ENCODE results near the gene KIAA1614.

The KIAA1614 gene

DNA sequence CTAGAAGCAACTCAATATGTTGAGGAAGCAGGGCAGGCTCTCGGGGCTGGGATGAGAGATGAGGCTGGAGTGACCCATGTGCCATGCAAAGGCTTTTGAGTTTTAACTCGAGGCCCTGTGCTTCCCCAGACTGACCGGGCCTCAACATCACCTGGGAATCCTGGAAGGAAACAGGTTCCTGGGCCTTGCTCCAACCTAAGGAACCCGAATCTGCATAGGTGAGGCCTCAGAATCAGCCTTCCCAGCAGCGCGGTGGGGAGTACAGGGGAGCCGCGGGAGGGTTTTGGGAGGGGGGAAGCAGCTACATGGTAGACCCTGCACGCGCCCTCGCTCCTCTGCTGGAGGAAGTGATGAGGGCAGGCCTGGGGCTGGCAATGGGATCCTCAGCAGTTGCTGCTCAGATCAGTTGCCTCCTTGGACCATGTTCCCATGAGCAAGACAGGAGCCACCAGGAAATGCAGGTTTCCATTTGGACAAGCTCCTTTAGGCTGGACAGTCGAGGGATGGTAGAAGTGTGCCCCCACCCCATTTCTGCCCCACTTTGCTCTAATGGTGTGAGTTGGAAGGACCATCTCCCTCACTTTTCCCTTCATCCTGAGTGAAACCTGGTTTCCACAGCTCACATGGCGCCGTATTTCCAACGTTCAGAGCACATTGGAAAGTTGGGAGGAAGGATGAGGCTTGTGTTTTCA is 4.5 kb upstream of the KIAA1614 start:
- DNase-seq: no peak

DNA sequence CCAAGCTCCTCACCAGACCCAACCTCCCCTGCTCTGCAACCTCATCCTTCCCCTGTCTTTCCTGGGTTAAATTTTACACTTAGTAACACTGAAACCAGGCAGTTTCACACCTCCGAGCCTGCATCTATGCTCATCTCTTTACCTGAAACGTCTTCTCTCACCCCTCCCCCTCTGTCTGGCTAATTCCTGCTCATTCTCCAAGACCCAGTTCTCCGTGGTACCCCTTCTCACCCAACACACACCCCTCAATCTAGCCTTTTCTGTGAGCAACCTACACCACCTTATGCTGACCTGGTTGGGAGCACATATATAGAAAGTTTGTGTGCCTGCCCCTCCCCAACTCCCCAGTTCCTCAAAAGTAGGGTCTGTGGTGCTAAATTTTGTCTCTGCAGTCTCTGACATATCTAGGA is 3.7 kb upstream of the KIAA1614 start:
- DNase-seq: no peak

DNA sequence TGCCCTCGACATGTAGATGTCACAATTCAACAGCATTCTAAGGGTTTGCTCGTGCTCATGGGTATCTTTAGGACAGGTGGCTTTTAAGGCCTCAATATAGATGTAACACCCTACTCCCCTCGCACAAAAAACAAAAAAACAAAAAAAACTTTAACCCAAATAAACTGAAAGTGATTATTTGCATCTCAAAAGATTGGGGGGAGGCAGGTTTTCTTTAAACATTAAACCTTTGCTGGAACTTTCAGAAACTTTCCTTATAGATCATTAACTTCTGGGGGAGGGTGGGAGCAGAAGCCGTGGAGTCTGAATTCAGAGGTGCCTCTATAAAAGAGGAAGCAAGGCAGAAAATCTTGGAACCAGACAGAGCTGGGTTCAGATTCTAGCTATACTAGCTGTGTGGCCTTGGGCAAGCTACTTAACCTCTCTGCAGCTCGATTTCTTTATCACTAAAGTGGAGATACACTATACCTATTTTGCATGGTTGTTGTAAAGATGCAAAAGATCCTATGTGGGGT is 3.2 kb upstream of the KIAA1614 start:
- DNase-seq: no peak

DNA sequence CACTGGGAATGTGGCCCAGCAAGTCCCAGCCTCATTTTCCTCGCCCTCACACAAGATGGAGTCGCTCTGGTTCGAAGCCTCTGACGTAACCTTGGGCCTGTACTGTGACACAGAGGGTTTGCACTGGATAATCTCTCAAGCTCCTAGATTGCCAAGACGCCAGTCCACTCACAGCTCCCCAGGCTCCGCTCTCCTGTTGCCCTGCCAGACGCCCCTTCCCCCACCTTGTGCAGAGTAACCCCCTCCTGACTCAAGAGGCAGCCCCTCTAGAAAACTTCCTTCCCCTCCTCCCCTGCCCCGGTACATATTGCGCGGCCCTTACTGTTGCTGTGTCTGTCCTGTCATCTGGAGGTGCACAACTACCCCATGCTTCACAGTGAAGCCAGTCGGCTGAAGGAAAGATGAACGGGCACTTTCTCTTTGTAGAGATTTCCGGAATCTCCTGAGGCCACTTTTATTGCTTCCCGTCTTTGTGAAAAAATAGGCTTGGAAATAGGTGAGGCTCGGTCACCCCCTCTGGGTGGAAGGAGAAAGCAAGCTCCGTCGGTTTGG is 981 bp upstream of the KIAA1614 start:
- DNase-seq: peak; percentile 35

DNA sequence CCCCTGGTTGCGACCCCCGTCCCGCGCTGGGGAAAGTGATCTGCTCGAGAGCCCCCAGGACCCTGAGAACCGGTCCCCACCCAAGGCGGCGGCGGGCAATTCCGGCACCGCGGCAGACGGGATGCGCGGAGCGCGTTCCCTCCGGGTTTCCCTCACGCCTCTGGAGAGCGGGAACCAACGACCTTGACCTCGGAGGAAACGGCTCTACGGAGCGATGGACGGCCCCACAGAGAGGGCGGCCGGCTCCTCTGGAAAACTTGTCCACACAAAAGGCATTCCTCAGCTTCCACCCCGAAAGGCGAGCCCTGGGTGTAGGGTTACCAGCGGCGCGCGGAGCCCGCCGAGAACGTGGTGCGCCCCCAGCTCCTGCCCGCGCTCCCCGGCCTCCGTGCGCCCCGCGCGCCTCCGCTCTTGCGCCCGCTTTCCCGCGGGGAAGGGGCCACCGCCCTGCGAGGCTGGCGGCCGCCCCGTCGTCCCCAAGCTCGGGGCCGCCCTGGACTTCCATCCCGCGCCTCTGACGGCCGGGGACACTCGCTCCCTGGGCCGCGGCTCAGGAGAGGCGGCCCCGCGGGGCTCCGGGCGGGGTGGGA is 391 bp upstream of the KIAA1614 start:
- DNase-seq: peak; percentile 56

DNA sequence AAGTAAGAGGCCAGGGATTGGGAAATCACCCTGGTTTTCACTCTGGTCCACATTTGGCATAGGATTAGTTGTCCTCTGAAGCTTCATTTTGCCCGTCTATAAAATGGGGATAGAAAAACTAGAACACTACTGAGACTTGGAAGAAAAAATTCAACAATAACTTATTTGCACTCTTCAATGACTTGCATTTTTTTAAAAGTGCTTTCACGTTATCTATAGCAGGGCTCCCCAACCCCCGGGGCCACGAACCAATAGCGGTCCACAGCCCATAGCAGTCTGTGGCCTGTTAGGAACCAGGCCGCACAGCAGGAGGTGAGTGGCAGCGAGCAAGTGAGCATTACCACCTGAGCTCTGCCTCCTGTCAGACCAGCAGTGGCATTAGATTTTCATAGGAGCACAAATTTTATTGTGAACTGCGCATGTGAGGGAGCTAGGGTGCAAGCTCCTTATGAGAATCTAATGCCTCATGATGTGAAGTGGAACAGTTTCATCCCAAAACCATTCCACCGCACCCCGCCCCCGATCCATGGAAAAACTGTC is 2.8 kb downstream of the KIAA1614 start:
- DNase-seq: no peak

DNA sequence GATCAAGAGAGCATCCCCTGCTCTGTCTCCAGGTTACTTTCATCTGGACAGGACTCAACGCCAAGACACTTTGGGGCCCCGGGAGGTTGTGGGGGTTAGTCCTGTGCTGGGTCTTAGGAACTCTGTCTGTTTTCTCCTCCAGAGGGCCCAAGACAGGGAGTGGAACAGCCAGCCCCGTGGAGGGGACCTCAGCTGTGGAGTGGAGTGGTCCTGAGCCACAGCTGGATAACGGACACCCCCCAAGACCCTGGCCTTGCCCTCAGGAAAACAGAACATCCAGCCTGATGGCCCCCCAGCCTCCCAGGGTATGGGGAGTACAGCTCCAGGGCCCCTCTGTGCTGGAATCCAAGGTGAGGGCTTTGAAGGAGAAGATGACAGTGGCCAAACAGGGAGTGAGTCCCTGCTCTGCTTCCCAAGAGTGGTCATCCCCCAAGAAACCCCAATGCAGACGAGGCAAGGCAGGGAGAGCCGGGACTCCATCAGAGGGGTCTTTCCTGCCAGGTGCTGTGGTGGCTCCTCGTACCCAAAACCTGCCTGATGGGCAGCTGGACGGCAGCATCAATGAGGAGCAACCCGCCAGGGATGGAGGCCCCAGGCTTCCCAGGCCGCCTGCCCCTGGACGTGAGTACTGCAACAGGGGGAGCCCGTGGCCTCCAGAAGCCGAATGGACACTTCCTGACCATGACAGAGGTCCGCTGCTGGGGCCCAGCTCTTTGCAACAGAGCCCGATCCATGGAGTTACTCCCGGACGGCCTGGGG is 3.5 kb downstream of the KIAA1614 start:
- no peak for DNase-seq

DNA sequence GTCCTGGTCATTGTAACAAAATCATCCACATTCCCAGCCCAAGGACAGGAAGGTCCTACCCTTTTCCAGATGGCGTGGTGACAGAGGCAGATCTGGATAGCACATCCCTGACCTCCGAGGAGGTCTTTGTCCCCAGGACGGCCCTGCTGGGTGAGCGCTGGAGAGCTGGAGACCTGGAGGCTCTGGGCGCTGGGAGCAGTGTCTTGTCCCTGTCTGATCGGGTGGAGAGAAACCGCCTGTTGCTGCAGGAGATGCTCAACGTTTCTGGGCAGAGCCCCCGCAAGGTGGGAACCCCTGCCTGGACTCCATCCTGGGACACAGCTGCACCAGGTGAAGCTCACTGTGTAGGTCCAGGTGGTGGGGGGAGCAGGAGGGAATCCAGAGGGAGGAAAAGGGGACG is 4.1 kb downstream of the KIAA1614 start:
- no peak for DNase-seq

DNA sequence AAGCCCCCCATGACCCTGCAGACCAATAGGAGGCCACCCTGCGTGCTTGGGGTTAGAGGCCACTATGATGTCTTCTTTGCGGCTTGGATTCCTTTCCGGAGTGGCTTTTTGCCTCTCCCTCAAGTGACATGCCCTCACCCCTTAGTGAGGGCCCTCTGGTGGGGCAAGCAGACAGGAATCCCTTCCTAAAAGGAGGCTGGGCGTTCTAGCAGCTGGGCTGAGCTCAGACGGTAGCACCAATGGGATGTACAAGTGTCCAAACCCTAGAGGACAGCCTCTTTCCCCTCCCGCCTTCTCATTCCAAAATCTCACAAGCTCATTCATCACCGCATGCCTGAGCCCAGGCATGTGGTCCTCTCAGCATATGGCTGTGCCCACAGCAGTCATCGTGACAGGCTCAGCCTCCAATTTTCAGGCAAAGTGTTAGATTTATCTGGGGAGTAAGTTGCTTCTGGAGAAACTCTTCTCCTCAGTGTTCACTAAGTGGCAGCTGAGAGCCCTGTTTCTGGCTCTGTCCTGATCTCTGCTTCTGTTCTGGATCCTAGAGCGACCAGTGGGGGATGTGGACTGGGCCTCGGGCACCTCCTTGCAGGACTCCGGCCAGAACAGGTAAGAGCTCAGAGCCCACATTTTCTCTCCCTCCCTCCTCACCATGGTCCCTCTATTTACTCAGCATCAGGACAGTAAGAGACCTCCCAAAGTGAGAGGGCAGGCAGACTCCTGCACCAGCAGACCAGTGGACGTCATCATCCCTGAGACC is 4.8 kb downstream of the KIAA1614 start:
- peak; percentile 28 for DNase-seq

DNA sequence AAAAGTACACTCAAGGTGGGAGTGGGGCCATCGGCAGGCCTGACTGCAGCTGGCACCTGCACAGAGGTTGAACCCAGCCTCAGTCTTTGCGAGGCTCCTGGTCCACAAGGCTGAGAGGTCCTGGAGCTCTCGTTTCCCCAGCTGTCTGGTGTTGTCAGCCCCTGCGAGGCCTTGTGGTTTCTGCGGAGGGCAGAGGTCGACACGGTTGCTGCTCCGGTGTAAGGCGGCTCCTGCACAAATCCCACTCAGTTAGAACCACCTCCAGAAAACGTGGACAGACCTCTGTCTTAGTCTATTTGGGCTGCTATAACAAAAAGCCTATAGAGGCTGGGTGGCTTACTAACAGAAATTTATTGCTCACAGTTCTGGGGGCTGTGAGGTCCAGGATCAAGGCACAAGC is 5.8 kb downstream of the KIAA1614 start:
- no peak for DNase-seq

DNA sequence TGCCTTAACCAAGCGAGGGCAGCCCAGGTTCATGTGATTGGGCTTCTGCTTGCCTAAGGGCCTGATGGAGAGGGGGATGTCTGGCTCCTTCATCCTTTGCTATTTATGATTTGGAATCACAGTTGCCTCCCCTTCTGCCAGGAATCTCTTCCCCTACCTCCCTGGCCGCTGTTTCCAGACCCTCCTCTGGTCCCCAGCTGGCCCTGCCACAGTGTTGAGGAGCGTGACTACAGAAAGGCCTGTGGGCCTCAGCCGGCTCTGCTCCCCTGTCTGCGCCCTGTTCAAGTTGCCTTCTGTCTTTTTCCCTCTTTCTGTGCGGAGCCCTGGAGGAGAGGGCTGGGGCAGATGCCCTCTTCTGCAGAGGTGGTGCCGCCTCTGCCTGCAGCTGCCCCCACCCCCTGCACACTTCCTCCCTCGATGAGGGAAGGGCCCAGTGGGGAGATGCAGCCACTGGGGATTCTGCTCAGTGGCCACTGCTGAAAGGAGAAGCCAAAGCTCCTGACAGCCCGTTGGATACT is 6.5 kb downstream of the KIAA1614 start:
- no peak for DNase-seq

DNA sequence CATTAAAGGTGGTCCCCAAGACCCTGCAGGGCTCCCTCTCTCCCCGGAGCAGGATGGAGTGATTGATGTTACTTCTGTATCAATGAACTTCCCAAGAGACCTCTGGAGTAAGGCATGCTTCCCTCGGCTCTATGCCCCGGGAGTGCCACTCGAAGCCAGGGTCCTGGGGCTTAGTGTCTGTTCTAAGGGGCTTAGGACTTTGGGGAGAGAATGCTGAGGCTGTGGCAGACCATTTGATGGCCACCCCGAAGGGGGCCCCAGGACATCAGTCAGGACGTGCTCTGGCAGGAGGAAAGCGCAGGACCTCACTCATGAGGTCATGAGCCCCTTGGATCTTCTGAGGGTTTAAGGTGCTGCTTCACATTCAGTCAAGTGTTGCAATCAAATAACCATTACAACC is 7.5 kb downstream of the KIAA1614 start:
- DNase-seq: no peak

DNA sequence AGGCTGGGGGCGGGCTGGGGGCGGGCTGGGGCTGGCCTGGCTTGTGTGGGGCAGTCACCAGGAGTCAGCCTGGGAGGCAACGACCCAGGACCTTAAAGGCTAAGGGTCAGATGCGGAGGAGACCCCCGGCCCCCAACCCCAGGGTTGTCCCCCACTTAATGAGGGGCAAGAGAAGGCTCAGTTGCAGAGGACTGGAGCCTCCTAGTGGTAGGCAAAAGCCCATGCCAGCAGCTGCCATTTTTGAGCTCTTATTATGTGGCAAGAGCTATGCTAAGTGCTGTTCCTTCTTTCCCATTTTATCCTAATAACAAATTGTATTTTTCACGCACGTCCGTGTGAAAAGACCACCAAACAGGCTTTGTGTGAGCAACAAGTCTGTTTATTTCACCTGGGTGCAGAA is 8.0 kb downstream of the KIAA1614 start:
- no peak for DNase-seq

DNA sequence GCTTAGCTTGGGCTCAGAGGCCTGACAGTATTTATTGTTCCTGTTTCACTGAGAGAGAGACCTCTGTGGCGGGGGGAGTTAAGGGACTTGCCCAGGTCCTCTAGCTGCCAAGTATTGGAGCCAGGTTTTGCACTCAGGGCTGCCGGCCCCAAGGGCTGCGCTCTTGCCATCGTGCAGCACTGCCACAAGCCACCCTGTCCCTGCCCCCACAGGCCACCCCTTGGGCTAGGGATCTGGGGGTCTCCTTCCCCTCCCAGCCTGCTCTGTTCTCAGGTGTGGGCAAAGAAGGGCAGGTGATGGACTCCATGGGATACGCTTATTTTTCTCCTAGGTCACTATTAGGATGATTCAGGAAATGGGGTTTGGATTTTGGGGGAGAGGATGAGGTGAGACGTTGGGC is 8.7 kb downstream of the KIAA1614 start:
- no peak for DNase-seq

DNA sequence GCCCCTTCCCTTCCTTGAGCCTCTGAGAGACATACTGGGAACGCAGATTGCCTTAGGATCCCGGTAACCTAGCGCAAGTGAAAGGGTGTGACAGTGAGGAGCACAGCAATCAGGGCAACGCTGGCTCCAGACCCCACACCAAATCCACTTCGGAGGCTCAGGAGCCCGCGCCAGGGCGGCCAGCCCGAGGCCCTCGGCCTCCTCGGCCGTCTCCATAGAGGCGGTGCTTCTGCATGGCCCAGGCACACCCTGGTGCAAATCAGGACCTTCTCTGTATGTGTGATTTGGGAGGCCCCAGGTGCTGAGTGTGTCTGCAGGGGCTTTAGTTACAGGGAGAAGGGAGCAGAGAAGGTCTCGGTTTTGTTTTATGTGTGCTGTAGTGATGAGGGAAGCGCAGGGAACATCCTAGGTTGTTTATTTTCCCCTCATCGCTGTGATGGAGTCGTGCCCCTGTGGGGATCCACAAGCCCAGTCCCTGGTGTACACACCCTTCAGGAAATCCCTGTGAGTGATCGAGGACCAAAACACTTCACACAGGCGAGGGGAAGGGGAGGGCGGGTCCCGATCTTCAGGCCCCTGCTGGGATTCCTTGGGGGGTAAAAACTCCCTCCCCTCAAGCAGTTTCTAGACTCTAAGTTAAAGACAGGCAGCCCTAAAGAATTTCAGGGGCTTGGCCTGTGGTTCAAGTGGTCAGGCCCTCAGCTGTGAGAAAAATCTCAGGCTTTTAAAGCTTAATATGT is 9.4 kb downstream of the KIAA1614 start:
- peak; percentile 37 for DNase-seq

DNA sequence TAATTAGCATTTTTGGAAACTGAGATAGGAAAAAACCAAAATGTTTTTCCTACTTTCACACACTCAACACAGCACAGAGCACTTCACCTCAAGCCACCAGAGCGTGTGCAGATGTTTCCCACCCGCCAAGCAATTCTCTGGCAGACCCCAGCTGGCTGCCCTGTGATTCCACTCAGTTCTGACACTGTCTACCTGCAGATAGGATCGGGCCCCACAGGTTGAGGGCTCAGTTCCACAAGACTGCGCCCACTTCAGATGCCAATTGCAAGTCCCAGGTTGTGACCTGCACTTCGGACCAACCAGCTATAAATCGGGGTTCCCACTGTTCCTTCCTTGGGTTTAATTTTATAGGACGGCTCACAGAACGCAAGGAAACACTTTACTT is 9.9 kb downstream of the KIAA1614 start:
- no peak for DNase-seq

DNA sequence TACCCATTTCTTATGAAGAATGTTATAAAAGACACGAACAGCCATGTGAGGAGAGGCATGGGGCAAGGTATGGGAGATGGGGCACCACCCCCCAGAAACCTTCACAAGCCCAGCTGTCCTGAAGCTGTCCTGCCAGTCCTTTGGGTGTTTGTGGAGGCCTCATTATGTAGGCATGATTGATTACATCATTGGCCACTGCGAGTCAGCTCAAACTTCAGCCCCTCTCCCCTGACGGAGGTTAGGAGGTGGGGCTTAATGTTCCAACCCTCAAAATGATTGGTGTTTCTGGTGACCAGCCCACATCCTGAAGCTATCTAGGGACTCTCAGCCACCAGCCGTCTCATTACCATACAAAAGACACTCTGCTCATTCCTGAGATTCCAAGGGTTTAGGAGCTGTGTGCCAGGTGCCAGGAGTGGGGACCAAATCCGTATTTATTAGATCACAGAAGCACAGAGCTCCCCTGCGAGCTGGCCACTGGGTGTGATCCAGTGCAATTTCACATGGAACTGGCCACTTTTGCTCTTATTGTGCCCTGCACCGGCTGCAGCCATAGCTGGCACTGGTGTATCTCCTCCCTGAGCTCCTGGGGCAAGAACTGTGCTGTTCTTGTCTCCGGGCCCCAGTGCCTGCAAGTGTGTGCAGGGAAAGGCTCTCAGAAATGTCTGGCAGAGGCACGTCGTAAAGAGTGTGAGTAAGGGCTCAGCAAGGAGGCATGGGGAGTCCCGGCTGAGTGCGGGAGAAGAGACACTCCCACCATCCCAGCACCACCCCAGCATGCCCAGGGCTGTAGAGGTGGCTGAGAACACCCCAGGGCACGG is 10.5 kb downstream of the KIAA1614 start:
- peak; percentile 59 for DNase-seq

DNA sequence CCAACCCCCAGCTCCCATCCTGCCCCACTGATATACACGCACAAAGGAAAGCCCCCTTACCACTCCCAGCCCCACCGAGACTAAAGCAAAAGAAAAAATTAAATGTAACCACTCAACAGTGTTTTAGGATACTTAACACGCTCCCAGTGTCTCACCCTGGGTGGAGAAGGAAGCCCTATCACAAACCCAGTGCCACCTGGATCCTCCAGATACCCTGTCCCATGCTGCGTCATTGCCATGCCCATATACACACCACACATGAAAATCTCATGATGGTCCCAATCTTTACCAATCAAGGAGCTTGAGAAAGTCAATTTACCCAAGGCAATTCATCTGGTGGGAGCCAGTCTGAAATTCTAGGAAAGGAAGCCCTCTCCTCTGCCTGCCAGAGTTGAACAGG is 11.2 kb downstream of the KIAA1614 start:
- DNase-seq: no peak

DNA sequence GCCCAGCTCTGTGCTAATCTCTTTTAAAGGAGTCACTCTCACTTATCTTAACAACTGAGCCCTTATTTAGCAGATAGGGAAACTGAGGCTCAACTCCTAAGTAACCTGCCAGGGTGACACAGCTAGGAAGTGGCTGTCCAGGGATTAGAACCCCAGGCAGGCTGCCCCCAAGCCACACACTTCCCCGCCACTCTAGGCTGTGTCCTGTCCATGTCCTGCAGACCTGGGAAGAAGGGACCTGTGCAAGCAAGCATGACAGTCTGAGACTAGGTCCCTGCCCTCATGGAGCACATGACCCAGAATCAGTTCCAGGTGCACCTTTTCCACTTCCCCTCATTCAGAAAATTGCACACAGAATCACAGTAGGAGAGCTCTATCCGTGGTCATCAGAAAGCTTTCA is 12.2 kb downstream of the KIAA1614 start:
- DNase-seq: no peak

DNA sequence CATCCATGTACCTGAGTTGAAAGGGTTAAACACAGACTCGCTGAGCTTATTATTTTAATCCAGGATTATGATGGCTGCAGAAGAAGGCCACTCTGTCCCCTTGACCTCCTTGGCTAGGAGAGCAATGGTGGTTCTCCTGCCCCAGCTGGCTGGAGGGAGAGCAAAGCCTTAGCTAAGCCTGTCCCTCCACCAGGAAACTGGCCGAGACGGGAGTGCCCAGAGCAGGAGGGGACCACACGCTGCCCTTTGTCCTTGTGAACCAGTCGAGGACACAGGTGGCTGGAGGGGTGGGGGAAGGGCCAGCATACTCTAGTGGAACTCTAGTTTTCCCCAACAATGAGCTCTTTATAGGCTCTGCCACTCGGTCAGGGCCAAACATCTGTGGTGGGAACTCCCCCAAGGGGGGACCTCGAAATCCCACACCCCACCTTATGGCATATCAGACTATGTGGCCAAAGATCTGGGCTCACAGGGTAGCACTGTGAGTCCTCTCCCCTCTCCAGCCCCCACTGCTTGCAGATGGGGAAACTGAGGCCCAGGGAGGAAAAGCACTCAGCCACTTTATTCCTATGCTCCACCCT is 12.9 kb downstream of the KIAA1614 start:
- DNase-seq: no peak

All from fibroblast of skin of back (primary cell).